Cardiac fibroblast (primary cell): Measurements from ENCODE around the gene TRIM40.

Experiments
- DNase-seq, 2 donors: peaks; one replicate each; pipeline versions ENCODE4 v3.0.0 to v3.0.0-alpha.2; 2010; ENCODE audit warnings: low read depth in 2 of 2
- H3K4me3 ChIP-seq, 2 donors: replicated peaks in 1 of 2; 1 replicate in 1 of 2; 2 replicates in 1 of 2; pipeline ENCODE4 v1.5.1; 2011; ENCODE audit warnings: low read depth in 2 of 2, low read length in 2 of 2, mild to moderate bottlenecking in 2 of 2, moderate library complexity in 1 of 2
- TF ChIP-seq, protein P1 (sequence below): IDR thresholded peaks from one replicate; pipeline ENCODE4 v1.5.1; 2011; ENCODE audit warnings: low read depth, mild to moderate bottlenecking, low read length, inconsistent platforms

TRIM40 gene

DNA sequence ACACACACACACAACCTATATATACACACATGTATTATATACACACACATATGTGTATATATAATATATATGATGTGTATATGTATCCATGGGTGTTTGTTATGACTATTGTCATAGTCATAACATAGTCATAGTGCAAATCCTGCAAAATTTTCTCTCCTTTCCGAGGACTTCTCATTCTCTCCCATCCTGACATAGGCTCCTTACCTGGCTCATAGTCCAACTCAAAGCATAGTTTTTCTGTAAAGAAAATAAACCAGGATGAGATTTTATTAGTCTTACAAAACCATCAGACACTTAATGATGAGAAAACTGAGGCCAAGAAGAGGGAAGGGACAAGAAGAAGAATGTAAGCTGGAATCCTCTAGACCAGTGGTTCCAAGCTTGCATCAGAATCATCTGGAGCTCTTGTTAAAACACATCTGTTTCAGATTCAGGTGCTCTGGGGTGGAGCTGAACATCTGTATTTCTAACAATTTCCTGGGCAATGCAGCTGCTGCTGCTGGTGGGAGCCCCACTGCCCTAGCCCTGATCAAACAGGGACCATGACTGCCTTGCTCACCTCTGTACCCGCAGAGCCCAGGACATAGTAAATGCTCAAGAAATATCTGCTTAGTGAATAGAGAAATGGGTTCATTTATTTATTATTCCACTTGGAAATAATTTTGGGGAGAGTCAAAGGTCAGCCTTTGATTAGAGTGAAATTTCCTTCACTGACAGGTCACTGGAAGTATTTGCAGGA is 19.8 kb downstream of the TRIM40 start:
- TF ChIP-seq, protein P1, sequence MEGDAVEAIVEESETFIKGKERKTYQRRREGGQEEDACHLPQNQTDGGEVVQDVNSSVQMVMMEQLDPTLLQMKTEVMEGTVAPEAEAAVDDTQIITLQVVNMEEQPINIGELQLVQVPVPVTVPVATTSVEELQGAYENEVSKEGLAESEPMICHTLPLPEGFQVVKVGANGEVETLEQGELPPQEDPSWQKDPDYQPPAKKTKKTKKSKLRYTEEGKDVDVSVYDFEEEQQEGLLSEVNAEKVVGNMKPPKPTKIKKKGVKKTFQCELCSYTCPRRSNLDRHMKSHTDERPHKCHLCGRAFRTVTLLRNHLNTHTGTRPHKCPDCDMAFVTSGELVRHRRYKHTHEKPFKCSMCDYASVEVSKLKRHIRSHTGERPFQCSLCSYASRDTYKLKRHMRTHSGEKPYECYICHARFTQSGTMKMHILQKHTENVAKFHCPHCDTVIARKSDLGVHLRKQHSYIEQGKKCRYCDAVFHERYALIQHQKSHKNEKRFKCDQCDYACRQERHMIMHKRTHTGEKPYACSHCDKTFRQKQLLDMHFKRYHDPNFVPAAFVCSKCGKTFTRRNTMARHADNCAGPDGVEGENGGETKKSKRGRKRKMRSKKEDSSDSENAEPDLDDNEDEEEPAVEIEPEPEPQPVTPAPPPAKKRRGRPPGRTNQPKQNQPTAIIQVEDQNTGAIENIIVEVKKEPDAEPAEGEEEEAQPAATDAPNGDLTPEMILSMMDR, result no peak
- DNase-seq, result peak in 1 of 2 donors; percentile 9
- no peak overlapping the region for H3K4me3 ChIP-seq

DNA sequence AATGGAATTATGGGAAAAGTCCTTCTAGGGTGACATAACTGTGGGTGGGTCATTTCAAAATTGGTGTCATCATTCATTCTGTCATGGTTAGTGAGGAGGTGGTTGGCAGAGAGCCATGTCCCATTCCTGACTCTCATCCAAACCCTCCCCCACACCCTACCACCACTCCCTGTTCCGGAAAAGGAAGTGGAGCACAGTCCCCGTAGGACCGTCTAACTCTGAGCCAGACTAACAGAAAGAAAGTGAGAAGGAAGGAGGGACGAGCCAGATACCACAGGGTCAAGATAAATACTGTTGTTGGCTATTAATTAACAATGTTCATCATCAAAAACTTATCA is 20.3 kb downstream of the TRIM40 start:
- DNase-seq, result peak; percentile 72 to 76
- no peak overlapping the region for H3K4me3 ChIP-seq
- TF ChIP-seq, protein P1, result no peak

DNA sequence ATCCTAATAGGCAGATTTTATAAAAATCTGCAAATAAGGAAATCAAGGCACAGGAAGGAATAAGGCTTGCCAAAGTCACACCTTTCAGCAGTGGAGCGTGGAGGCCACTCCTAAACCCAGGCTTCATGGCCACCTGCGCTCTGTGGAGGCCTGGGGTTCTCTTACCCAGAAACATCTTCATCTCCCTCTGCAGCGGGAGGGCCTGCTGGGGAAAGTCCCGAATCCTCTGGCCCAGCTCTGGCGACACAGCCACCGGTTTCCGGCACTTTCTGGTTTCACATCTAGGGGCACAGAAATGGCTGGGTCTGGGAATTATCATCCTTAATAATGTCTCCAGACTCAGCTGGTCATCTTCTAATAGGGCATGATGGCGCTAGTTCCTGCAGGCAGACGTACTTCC is 20.8 kb downstream of the TRIM40 start:
- DNase-seq, result no peak
- TF ChIP-seq, protein P1, result no peak
- no peak overlapping the region for H3K4me3 ChIP-seq

DNA sequence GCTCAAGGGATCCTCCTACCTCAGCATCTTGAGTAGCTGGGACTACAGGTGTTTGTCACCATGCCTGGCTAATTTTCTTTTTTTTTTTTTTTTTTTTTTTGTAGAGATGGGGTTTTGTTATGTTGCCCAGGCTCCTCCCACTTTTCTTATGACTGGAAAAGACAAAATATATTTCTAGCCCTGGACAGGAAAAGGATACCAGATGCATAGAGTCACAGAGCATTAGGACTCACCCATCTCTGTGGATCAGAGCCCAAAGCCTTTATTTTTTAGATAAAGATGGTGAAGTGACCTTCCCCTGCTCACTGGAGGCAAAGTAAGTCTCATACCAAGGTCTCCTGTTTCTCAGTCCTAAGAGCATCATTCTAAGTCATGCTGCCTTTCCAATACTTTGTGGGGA is 21.6 kb downstream of the TRIM40 start:
- no peak for DNase-seq
- TF ChIP-seq, protein P1, result no peak
- no peak overlapping the region for H3K4me3 ChIP-seq

DNA sequence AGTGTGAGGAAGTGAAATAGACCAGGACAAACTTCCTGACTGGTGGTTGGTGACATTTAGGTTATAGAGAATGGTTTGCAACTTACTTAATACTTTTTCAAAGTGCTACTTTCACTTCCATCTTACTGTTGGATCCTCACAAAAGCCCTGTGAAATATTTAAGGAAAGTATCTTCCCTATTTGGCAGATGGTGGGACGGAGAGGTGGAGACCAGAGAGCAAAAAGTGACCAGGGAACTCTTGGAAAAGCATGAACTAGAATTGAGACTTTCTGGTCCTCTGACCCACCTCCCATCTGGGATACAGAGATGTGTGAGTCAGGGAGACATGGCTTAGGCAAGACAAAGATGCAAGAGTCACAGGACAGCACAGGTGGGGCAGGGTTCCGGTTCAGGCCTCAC is 22.1 kb downstream of the TRIM40 start:
- no peak for DNase-seq
- TF ChIP-seq, protein P1, result no peak

DNA sequence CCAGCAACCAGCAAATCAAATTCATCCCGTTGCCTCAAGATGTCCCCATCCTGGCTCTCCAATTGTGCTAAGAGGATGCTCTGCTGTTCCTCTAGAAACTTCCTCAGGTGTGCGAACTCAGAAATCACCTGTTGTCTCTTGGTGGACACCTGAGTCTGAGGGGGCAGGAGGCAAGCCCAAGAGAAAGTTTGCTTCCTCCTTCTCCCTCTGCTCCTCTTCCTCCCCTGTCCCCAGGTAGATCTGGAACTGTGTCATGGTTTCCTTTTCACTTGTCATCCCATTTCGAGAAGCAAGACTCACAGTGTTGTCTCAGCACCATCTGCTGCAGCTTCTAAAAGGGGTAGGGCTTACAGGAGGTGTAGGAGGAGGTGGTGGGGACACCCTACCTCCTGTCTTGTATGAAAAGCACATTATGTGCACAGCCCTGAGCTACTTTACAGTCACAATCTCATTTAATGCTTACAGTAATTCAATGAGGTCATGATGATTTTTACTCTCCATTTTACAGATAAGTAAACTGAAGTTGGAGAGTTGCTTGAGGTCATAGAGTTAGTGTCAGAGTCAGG is 22.6 kb downstream of the TRIM40 start:
- DNase-seq, result no peak
- no peak overlapping the region for H3K4me3 ChIP-seq
- TF ChIP-seq, protein P1, result no peak

More for the DNA sequence above, 22.1 kb downstream of the TRIM40 start:
- H3K4me3 ChIP-seq, result no peak overlapping the region
